ENCODE data around the gene TBCD. TPM values are rescaled to one million over a fixed set of nuclear protein-coding genes. Genes with fewer than 3 reads are reported as not detected.

TBCD gene
- total RNA-seq, 1 donor from 2014 or later: 104 TPM

- no peak for DNase-seq (ENCODE audit: extremely low spot score, unreplicated experiment)
- peaks cover 5% of the 10 kb centered on the region for H3K4me1 Mint-ChIP-seq (ENCODE audit: unreplicated experiment)
- H3K36me3 Mint-ChIP-seq: peaks cover 21% of the 10 kb centered on the region
- no peak overlapping the region for H3K4me3 Mint-ChIP-seq
- peaks cover 5% of the 10 kb centered on the region for H3K9me3 Mint-ChIP-seq
- TF ChIP-seq, protein P1, sequence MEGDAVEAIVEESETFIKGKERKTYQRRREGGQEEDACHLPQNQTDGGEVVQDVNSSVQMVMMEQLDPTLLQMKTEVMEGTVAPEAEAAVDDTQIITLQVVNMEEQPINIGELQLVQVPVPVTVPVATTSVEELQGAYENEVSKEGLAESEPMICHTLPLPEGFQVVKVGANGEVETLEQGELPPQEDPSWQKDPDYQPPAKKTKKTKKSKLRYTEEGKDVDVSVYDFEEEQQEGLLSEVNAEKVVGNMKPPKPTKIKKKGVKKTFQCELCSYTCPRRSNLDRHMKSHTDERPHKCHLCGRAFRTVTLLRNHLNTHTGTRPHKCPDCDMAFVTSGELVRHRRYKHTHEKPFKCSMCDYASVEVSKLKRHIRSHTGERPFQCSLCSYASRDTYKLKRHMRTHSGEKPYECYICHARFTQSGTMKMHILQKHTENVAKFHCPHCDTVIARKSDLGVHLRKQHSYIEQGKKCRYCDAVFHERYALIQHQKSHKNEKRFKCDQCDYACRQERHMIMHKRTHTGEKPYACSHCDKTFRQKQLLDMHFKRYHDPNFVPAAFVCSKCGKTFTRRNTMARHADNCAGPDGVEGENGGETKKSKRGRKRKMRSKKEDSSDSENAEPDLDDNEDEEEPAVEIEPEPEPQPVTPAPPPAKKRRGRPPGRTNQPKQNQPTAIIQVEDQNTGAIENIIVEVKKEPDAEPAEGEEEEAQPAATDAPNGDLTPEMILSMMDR (conservative IDR thresholded peaks at IDR 0.05): no peak
- H3K27me3 Mint-ChIP-seq: no peaks in the 10 kb centered on the region
- no peak overlapping the region for H3K27ac Mint-ChIP-seq
Measured at GRCh38 chr17:82805823-82806222, 54.0 kb downstream of the TBCD start.

DNA sequence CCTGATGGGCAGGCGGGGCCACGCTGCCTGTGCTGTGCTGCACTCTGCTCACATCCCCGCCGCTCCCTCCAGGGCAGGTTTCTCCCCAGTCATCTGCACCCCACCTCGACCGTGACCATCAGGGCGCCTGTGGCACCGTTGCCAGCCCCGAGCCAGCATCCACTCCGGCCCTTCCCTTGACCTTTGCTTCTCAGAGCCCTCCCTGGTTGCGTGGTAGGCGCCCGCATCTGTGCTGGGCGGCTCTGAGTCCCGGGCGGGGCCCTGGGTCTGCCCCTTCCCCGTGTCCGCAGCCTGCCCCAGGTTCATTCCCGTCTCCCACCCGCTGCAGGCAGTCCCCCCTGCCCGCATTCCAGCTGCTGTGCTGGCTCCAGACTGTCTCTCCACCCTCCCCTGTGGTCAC lies 54.8 kb downstream of the TBCD start:
- DNase-seq (ENCODE audit: extremely low spot score, unreplicated experiment): no peak
- H3K27ac Mint-ChIP-seq: no peak overlapping the region
- peaks cover 15% of the 10 kb centered on the region for H3K36me3 Mint-ChIP-seq
- peaks cover 5% of the 10 kb centered on the region for H3K4me1 Mint-ChIP-seq (ENCODE audit: unreplicated experiment)
- H3K4me3 Mint-ChIP-seq: no peak overlapping the region
- H3K9me3 Mint-ChIP-seq: no peaks in the 10 kb centered on the region
- H3K27me3 Mint-ChIP-seq: no peaks in the 10 kb centered on the region
- TF ChIP-seq, protein P1 (conservative IDR thresholded peaks at IDR 0.05): no peak

DNA sequence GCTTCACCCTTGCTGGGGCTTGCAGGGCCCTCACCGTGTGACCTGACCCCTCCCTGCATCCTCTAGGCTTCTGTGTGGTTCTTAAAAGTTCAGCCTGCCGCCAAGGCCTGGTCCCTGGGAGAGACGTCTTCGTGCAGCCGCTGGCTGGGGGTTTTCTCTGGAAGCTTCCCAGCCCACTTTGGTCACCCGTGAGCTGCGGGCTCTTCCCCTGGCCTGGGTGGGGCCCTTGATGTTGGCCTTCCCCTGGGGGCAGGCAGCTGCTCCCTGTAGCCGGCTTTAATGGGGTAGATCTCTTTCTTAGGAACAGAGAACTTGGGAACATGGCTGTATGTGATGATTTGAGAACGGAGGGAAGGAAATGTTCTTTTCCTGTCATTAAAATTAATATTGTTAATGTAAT lies 55.2 kb downstream of the TBCD start:
- Mint-ChIP-seq H3K4me1 (ENCODE audit: unreplicated experiment) (peaks cover 3% of the 10 kb centered on the region), H3K9me3 (no peaks in the 10 kb centered on the region), H3K27ac (no peak overlapping the region), H3K36me3 (peaks cover 12% of the 10 kb centered on the region), H3K27me3 (no peaks in the 10 kb centered on the region), H3K4me3 (no peak overlapping the region)
- no peak for DNase-seq (ENCODE audit: extremely low spot score, unreplicated experiment)
- TF ChIP-seq, protein P1 (conservative IDR thresholded peaks at IDR 0.05): no peak

DNA sequence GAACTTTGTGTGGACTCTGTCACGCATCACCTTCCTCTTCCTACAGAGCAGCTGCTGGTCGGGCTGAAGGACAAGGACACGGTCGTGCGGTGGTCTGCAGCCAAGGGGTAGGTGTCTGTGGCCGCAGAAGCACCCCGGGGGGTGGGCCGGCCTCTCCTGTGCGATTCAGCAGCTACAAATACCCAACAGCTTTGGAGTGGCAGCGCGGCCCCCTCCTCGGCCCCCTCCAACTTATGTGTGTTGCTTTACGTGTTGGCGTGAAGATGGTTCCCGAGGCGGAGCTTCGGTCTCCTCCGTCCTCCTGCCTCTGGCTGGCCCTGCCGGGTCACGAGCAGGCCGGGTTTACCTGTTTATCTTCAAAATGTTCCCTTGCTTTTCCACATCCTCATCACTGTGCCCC lies 55.7 kb downstream of the TBCD start:
- no peak overlapping the region for H3K27ac Mint-ChIP-seq
- H3K4me1 Mint-ChIP-seq (ENCODE audit: unreplicated experiment): no peaks in the 10 kb centered on the region
- no peaks in the 10 kb centered on the region for H3K9me3 Mint-ChIP-seq
- peaks cover 9% of the 10 kb centered on the region for H3K36me3 Mint-ChIP-seq
- no peak overlapping the region for H3K4me3 Mint-ChIP-seq
- DNase-seq (ENCODE audit: extremely low spot score, unreplicated experiment): no peak
- TF ChIP-seq, protein P1 (conservative IDR thresholded peaks at IDR 0.05): no peak
- H3K27me3 Mint-ChIP-seq: no peaks in the 10 kb centered on the region

GRCh38 chr17:82808006-82808405 lies 56.1 kb downstream of the TBCD start:
- H3K27ac Mint-ChIP-seq: no peak overlapping the region
- TF ChIP-seq, protein P1 (conservative IDR thresholded peaks at IDR 0.05): no peak
- no peaks in the 10 kb centered on the region for H3K9me3 Mint-ChIP-seq
- DNase-seq (ENCODE audit: extremely low spot score, unreplicated experiment): no peak
- no peaks in the 10 kb centered on the region for H3K27me3 Mint-ChIP-seq
- no peak overlapping the region for H3K4me3 Mint-ChIP-seq
- no peaks in the 10 kb centered on the region for H3K4me1 Mint-ChIP-seq (ENCODE audit: unreplicated experiment)
- peaks cover 6% of the 10 kb centered on the region for H3K36me3 Mint-ChIP-seq

Data from type B pancreatic cell (in vitro differentiated cells).